Measurements from ENCODE around the gene LEMD1. TPM values are rescaled to one million over a fixed set of nuclear protein-coding genes. Genes with fewer than 3 reads are reported as not detected.
A peak's percentile ranks its signal among the peaks of the same experiment; 100 is the strongest.

LEMD1 gene
- total RNA-seq, 1 experiment from 2014 or later: 16.7 TPM

- ChIA-PET CTCF (interaction anchor here (1.2 to 2.8 kb wide), 2 partner anchors 62 to 147 kb away, joined by 3 to 14 read pairs; no protein-coding TSS in a partner anchor), POLR2A (ENCODE audit: unreplicated experiment) (interaction anchor here (0.5 to 0.7 kb wide), 2 partner anchors 791 to 1430 kb away, joined by 3 to 4 read pairs; no protein-coding TSS in a partner anchor)
- intact Hi-C loops (cut with micrococcal nuclease; ENCODE audit: unreplicated experiment): loop anchor here (5.0 kb wide), 1 partner anchor 60 kb away; no protein-coding TSS in a partner anchor
These were observed 84.4 kb downstream of the LEMD1 start for GRCh38 chr1:205337481-205337880.

GRCh38 chr1:205335692-205336091, 86.2 kb downstream of the LEMD1 start:
- DNase-seq: peak; percentile 63 to 85

More at GRCh38 chr1:205337481-205337880, 84.4 kb downstream of the LEMD1 start:
- BruUV-seq (replicated peaks): no TSS peak
- Histone ChIP-seq H3K4me2 (no peak overlapping the region), H2AFZ (no peak overlapping the region), H3K36me3 (ENCODE audit: low read depth) (no peaks in the 10 kb centered on the region), H3K4me1 (replicated peaks; ENCODE audit: insufficient read depth) (peaks cover 8% of the 10 kb centered on the region), H3K79me2 (ENCODE audit: low read depth) (no peaks in the 10 kb centered on the region), H3K4me3 (no peak overlapping the region), H3K9me3 (ENCODE audit: insufficient read depth, low read depth) (no peaks in the 10 kb centered on the region), H4K20me1 (ENCODE audit: insufficient read depth) (no peaks in the 10 kb centered on the region), H3F3A (ENCODE audit: insufficient read depth, low read depth) (no peaks in the 10 kb centered on the region), H3K27ac (no peak overlapping the region), H3K27me3 (ENCODE audit: insufficient read depth, low read depth) (peaks cover 3% of the 10 kb centered on the region; the same call in 1 of the 2 replicates), H3K9me2 (ENCODE audit: insufficient read depth) (no peaks in the 10 kb centered on the region)
- TF ChIP-seq CTCF (conservative IDR thresholded peaks at IDR 0.05) (no peak), EZH2 (IDR thresholded peaks at IDR 0.05; ENCODE audit: low read depth) (no peak)
- no peak for DNase-seq

More at GRCh38 chr1:205335692-205336091, 86.2 kb downstream of the LEMD1 start:
- ChIA-PET CTCF (interaction anchor here (0.6 to 2.8 kb wide), 14 partner anchors 16 to 253 kb away, joined by 3 to 14 read pairs (median 4); no protein-coding TSS in a partner anchor), POLR2A (ENCODE audit: unreplicated experiment) (interaction anchor here (0.6 kb wide), 1 partner anchor 88 kb away, joined by 7 read pairs; no protein-coding TSS in a partner anchor)
- peaks cover under 1% of the 10 kb centered on the region; the same call in 1 of the 2 replicates for H3K27me3 ChIP-seq (ENCODE audit: insufficient read depth, low read depth)
- intact Hi-C loops (cut with micrococcal nuclease; ENCODE audit: unreplicated experiment): loop anchor here (1.0 to 5.0 kb wide), 4 partner anchors 62 to 322 kb away; no protein-coding TSS in a partner anchor
- H4K20me1 ChIP-seq (ENCODE audit: insufficient read depth): no peaks in the 10 kb centered on the region
- no peak overlapping the region for H3K27ac ChIP-seq
- peaks cover 3% of the 10 kb centered on the region for H3K4me1 ChIP-seq (replicated peaks; ENCODE audit: insufficient read depth)
- H3K36me3 ChIP-seq (ENCODE audit: low read depth): no peaks in the 10 kb centered on the region
- no peaks in the 10 kb centered on the region for H3K9me3 ChIP-seq (ENCODE audit: insufficient read depth, low read depth)
- no peak overlapping the region for H3K4me2 ChIP-seq
- TF ChIP-seq CTCF (conservative IDR thresholded peaks at IDR 0.05) (peak; percentile 88), EZH2 (IDR thresholded peaks at IDR 0.05; ENCODE audit: low read depth) (no peak)
- no peaks in the 10 kb centered on the region for H3F3A ChIP-seq (ENCODE audit: insufficient read depth, low read depth)
- no peak overlapping the region for H3K4me3 ChIP-seq
- no TSS peak for BruUV-seq (replicated peaks)
- no peak overlapping the region for H2AFZ ChIP-seq
- H3K9me2 ChIP-seq (ENCODE audit: insufficient read depth): no peaks in the 10 kb centered on the region
- H3K79me2 ChIP-seq (ENCODE audit: low read depth): no peaks in the 10 kb centered on the region

Measured in PC-9 (cell line).